Uterus (tissue), 2 donors: Measurements from ENCODE around the gene ACIN1.

ENCODE experiments used
- CTCF ChIP-seq, 4 experiments: fragments of 200-600 bp in 2 of 4; fragments of 450-650 bp in 2 of 4; sonication (generic) in 2 of 4; IDR thresholded peaks; one replicate each; pipeline ENCODE4 v1.5.1; 2016 to 2019; ENCODE audit warnings: antibody characterized with exemption in 4 of 4, mild to moderate bottlenecking in 2 of 4, moderate library complexity in 1 of 4
- POLR2A ChIP-seq, 2 donors: fragments of 450-650 bp; IDR thresholded peaks; one replicate each; pipeline ENCODE4 v1.6.1; 2016; ENCODE audit warnings: antibody characterized with exemption in 2 of 2, mild to moderate bottlenecking in 1 of 2, moderate library complexity in 1 of 2

GRCh38 chr14:23023795-23024152 is 71.2 kb downstream of the ACIN1 start:
- TF ChIP-seq POLR2A (IDR thresholded peaks at IDR 0.05) (no peak), CTCF (IDR thresholded peaks at IDR 0.05) (no peak)
